ENCODE data around the gene KCP.

The KCP gene

GRCh38 chr7:128919881-128920799 is 9.6 kb upstream of the KCP start:
- TF ChIP-seq GATA2 (IDR thresholded peaks at IDR 0.05; ENCODE audit: low read depth, low read length) (no peak), GATA3 (IDR thresholded peaks at IDR 0.05; ENCODE audit: low read depth, low read length) (no peak)

GRCh38 chr7:128919241-128919640 is 8.7 kb upstream of the KCP start:
- TF ChIP-seq GATA2 (IDR thresholded peaks at IDR 0.05; ENCODE audit: low read depth, low read length) (no peak), GATA3 (IDR thresholded peaks at IDR 0.05; ENCODE audit: low read depth, low read length) (no peak)

GRCh38 chr7:128918016-128918665 is 7.6 kb upstream of the KCP start:
- TF ChIP-seq GATA3 (IDR thresholded peaks at IDR 0.05; ENCODE audit: low read depth, low read length) (no peak), GATA2 (IDR thresholded peaks at IDR 0.05; ENCODE audit: low read depth, low read length) (no peak)

GRCh38 chr7:128917122-128917521 is 6.6 kb upstream of the KCP start:
- no peak for TF ChIP-seq GATA2 (IDR thresholded peaks at IDR 0.05; ENCODE audit: low read depth, low read length)
- no peak for TF ChIP-seq GATA3 (IDR thresholded peaks at IDR 0.05; ENCODE audit: low read depth, low read length)

GRCh38 chr7:128916643-128916915 is 6.1 kb upstream of the KCP start:
- TF ChIP-seq GATA2 (IDR thresholded peaks at IDR 0.05; ENCODE audit: low read depth, low read length), result no peak
- no peak for TF ChIP-seq GATA3 (IDR thresholded peaks at IDR 0.05; ENCODE audit: low read depth, low read length)

- TF ChIP-seq GATA3 (IDR thresholded peaks at IDR 0.05; ENCODE audit: low read depth, low read length), result no peak
- TF ChIP-seq GATA2 (IDR thresholded peaks at IDR 0.05; ENCODE audit: low read depth, low read length), result no peak
Measured at GRCh38 chr7:128915841-128916642, 5.5 kb upstream of the KCP start.

- TF ChIP-seq GATA3 (IDR thresholded peaks at IDR 0.05; ENCODE audit: low read depth, low read length) (no peak), GATA2 (IDR thresholded peaks at IDR 0.05; ENCODE audit: low read depth, low read length) (no peak)
Measured at GRCh38 chr7:128915271-128915819, 4.8 kb upstream of the KCP start.

GRCh38 chr7:128914566-128915151 is 4.2 kb upstream of the KCP start:
- TF ChIP-seq GATA3 (IDR thresholded peaks at IDR 0.05; ENCODE audit: low read depth, low read length) (no peak), GATA2 (IDR thresholded peaks at IDR 0.05; ENCODE audit: low read depth, low read length) (no peak)

GRCh38 chr7:128913870-128914565 is 3.5 kb upstream of the KCP start:
- TF ChIP-seq GATA3 (IDR thresholded peaks at IDR 0.05; ENCODE audit: low read depth, low read length), result no peak

GRCh38 chr7:128912281-128912680 is 1.8 kb upstream of the KCP start:
- no peak for TF ChIP-seq GATA3 (IDR thresholded peaks at IDR 0.05; ENCODE audit: low read depth, low read length)

- TF ChIP-seq GATA2 (IDR thresholded peaks at IDR 0.05; ENCODE audit: low read depth, low read length) (no peak), GATA3 (IDR thresholded peaks at IDR 0.05; ENCODE audit: low read depth, low read length) (no peak)
Measured at GRCh38 chr7:128911423-128912031, 1.0 kb upstream of the KCP start.

- TF ChIP-seq GATA2 (IDR thresholded peaks at IDR 0.05; ENCODE audit: low read depth, low read length) (no peak), GATA3 (IDR thresholded peaks at IDR 0.05; ENCODE audit: low read depth, low read length) (no peak)
Measured at GRCh38 chr7:128909625-128910568, 612 bp downstream of the KCP start.
